ENCODE results near the gene BTNL3.

GRCh38 chr5:181027452-181028031, 38.9 kb downstream of the BTNL3 start:
- TF ChIP-seq CTCF (IDR thresholded peaks at IDR 0.05; ENCODE audit: poor library complexity) (no peak), EZH2phosphoT487 (IDR thresholded peaks at IDR 0.05; ENCODE audit: low read depth, severe bottlenecking, unreplicated experiment) (no peak), EZH2 (IDR thresholded peaks at IDR 0.05; ENCODE audit: borderline replicate concordance) (no peak)
